ENCODE data around the gene EVA1A.

- TF ChIP-seq EP300 (IDR thresholded peaks at IDR 0.05; ENCODE audit: low read depth), result no peak
- TF ChIP-seq POLR2A (IDR thresholded peaks at IDR 0.05), result no peak
- no peak for TF ChIP-seq POLR2AphosphoS5 (IDR thresholded peaks at IDR 0.05)
Observed at GRCh38 chr2:75518638-75519465, 41.9 kb downstream of the EVA1A start.

All from transverse colon (tissue), 3 donors.